GM12872 (cell line): Measurements from ENCODE around the gene FADS2.

Experiments
- CTCF ChIP-seq: IDR thresholded peaks from 3 replicates; pipeline ENCODE4 v1.5.1; 2011; ENCODE audit warnings: low read depth, mild to moderate bottlenecking, low read length, moderate library complexity; ENCODE audit not compliant: insufficient read depth

FADS2 gene

GRCh38 chr11:61875698-61876097, 47.6 kb downstream of the FADS2 start:
- TF ChIP-seq CTCF = no peak

GRCh38 chr11:61879152-61879551, 51.1 kb downstream of the FADS2 start:
- TF ChIP-seq CTCF = no peak

GRCh38 chr11:61880031-61880430, 51.9 kb downstream of the FADS2 start:
- no peak for TF ChIP-seq CTCF

GRCh38 chr11:61880454-61880853, 52.4 kb downstream of the FADS2 start:
- TF ChIP-seq CTCF = no peak

- no peak for TF ChIP-seq CTCF
Measured at GRCh38 chr11:61881397-61881796, 53.3 kb downstream of the FADS2 start.

GRCh38 chr11:61882879-61883278, 54.8 kb downstream of the FADS2 start:
- no peak for TF ChIP-seq CTCF

- no peak for TF ChIP-seq CTCF
Measured at GRCh38 chr11:61883327-61883726, 55.2 kb downstream of the FADS2 start.

- no peak for TF ChIP-seq CTCF
Measured at GRCh38 chr11:61883947-61884346, 55.8 kb downstream of the FADS2 start.
